ENCODE measurements around the gene RIMKLB. TPM values are rescaled to one million over a fixed set of nuclear protein-coding genes. Genes with fewer than 3 reads are reported as not detected.

The RIMKLB gene
- total RNA-seq, 1 experiment from 2014 or later, result 87.7 TPM

GRCh38 chr12:8709124-8709830 is 11.5 kb downstream of the RIMKLB start:
- Mint-ChIP-seq H3K27me3 (ENCODE audit: low read depth) (no peaks in the 10 kb centered on the region), H3K36me3 (ENCODE audit: insufficient read depth in 1 of 3, low read depth in 3 of 3) (peaks cover 7 to 14% (median 13%) of the 10 kb centered on the region in 3 experiments; a peak in 6 of 7 replicates), H3K4me3 (no peak overlapping the region), H3K27ac (peak overlapping the region in 1 of 3 experiments; percentile 31; a peak in 2 of 7 replicates), H3K4me1 (peaks cover 16 to 24% of the 10 kb centered on the region in 2 experiments; a peak in 3 of 4 replicates), H3K9me3 (no peaks in the 10 kb centered on the region)
- Histone ChIP-seq H4K91ac (ENCODE audit: insufficient read length, low read depth, low read length) (no peak overlapping the region), H3K23ac (ENCODE audit: insufficient read length, low read depth, low read length) (no peak overlapping the region), H3K56ac (ENCODE audit: insufficient read length, low read depth, low read length) (no peak overlapping the region), H3K4ac (ENCODE audit: low read depth, low read length) (no peak overlapping the region), H3K27ac (ENCODE audit: insufficient read length, low read depth, low read length) (no peak overlapping the region), H4K5ac (ENCODE audit: insufficient read length, low read depth, low read length) (no peak overlapping the region), H3K79me2 (ENCODE audit: insufficient read depth, low read length) (peaks cover 30% of the 10 kb centered on the region; the same call in 1 of the 2 replicates), H3K9ac (ENCODE audit: extremely low read depth, insufficient read length, low read length) (no peak overlapping the region), H2BK5ac (ENCODE audit: insufficient read length, low read length) (no peak overlapping the region), H2AK5ac (ENCODE audit: insufficient read length, low read length) (no peak overlapping the region), H3K4me2 (ENCODE audit: insufficient read depth, insufficient read length, low read length) (no peak overlapping the region), H3K9me3 (ENCODE audit: control insufficient read depth, low read depth, low read length) (no peaks in the 10 kb centered on the region), H2BK120ac (ENCODE audit: low read depth, low read length, poor library complexity, severe bottlenecking) (no peak overlapping the region), H4K8ac (replicated peaks; ENCODE audit: insufficient read length, low read depth, low read length) (no peak overlapping the region), H3K4me1 (ENCODE audit: insufficient read depth, low read length) (no peaks in the 10 kb centered on the region), H3T11ph (ENCODE audit: low read length) (no peak overlapping the region), H3K18ac (ENCODE audit: insufficient read length, low read depth, low read length) (no peak overlapping the region), H3K14ac (ENCODE audit: insufficient read depth, low read length) (no peak overlapping the region; the same call in 1 of the 2 replicates), H4K20me1 (ENCODE audit: control insufficient read depth, insufficient read depth, insufficient read length) (no peaks in the 10 kb centered on the region), H3K23me2 (ENCODE audit: insufficient read length, low read depth, low read length, poor library complexity, severe bottlenecking) (no peaks in the 10 kb centered on the region), H2AFZ (ENCODE audit: low read length) (no peak overlapping the region), H2BK12ac (ENCODE audit: insufficient read length, low read depth, low read length) (no peak overlapping the region), H2BK20ac (ENCODE audit: low read depth, low read length, poor library complexity, severe bottlenecking) (no peak overlapping the region), H3K79me1 (ENCODE audit: insufficient read depth, low read depth, low read length, poor library complexity, severe bottlenecking) (peaks cover 23% of the 10 kb centered on the region), H2BK15ac (ENCODE audit: low read depth, low read length) (no peak overlapping the region), H3K27me3 (ENCODE audit: insufficient read depth, low read length) (no peaks in the 10 kb centered on the region)
- no peak for TF ChIP-seq CTCF (conservative IDR thresholded peaks at IDR 0.05)
- no peak for DNase-seq
- no CpG with 5 or more reads among the region's 6 CpGs for WGBS (ENCODE audit: extremely low coverage, insufficient read length, low lambda C conversion rate)

Measured in H9 (cell line).